Endodermal cell (in vitro differentiated cells): ENCODE results near the gene LRRTM2. TPM values are rescaled to one million over a fixed set of nuclear protein-coding genes. Genes with fewer than 3 reads are reported as not detected.
A peak's percentile ranks its signal among the peaks of the same experiment; 100 is the strongest.

ENCODE experiments used
- DNase-seq: peaks from one replicate; pipeline ENCODE4 v3.0.0-alpha.2; 2017
- H3K27ac ChIP-seq: 2 replicates; pipeline ENCODE4 v1.5.1; 2013; ENCODE audit warnings: mild to moderate bottlenecking, low read depth, low read length, moderate library complexity
- H3K27me3 ChIP-seq: 2 replicates; pipeline ENCODE4 v1.6.1; 2013; ENCODE audit warnings: mild to moderate bottlenecking, low read length, moderate library complexity; ENCODE audit not compliant: insufficient read depth, control insufficient read depth, poor library complexity, severe bottlenecking
- H3K36me3 ChIP-seq: 2 replicates; pipeline ENCODE4 v1.7.0; 2013; ENCODE audit warnings: mild to moderate bottlenecking, low read length, moderate library complexity; ENCODE audit not compliant: control insufficient read depth, insufficient read depth
- H3K4me1 ChIP-seq: one replicate; pipeline ENCODE4 v1.7.0; 2013; ENCODE audit warnings: low read length; ENCODE audit not compliant: control insufficient read depth, insufficient read depth
- H3K4me3 ChIP-seq: 2 replicates; pipeline ENCODE4 v1.5.1; 2013; ENCODE audit warnings: mild to moderate bottlenecking, low read length, moderate library complexity
- H3K9ac ChIP-seq: 2 replicates; pipeline ENCODE4 v1.6.1; 2013; ENCODE audit warnings: mild to moderate bottlenecking, low read length, moderate library complexity; ENCODE audit not compliant: poor library complexity, severe bottlenecking; ENCODE audit errors: extremely low read depth
- H3K9me3 ChIP-seq: 2 replicates; pipeline ENCODE4 v1.6.1; 2013; ENCODE audit warnings: mild to moderate bottlenecking, low read length, moderate library complexity; ENCODE audit not compliant: control insufficient read depth
- H3K27ac Mint-ChIP-seq: 2 replicates; pipeline ENCODE4 v1.8.0; 2020; ENCODE audit warnings: mixed read lengths
- H3K27me3 Mint-ChIP-seq: 2 replicates; pipeline ENCODE4 v1.8.0; 2021; ENCODE audit warnings: mild to moderate bottlenecking, mixed read lengths; ENCODE audit not compliant: insufficient read depth
- H3K36me3 Mint-ChIP-seq: 2 replicates; pipeline ENCODE4 v1.8.0; 2020; ENCODE audit warnings: low read depth, mixed read lengths
- H3K4me1 Mint-ChIP-seq: 2 replicates; pipeline ENCODE4 v1.8.0; 2020; ENCODE audit warnings: mixed read lengths
- H3K4me3 Mint-ChIP-seq: 2 replicates; pipeline ENCODE4 v1.8.0; 2020; ENCODE audit warnings: mild to moderate bottlenecking, moderate library complexity, mixed read lengths
- H3K9me3 Mint-ChIP-seq: 2 replicates; pipeline ENCODE4 v1.8.0; 2020; ENCODE audit warnings: mild to moderate bottlenecking, mixed read lengths
- WGBS, 2 experiments: methylation state at CpG; one replicate each; pipeline versions ENCODE4 v1.1.5 to v1.1.7; 2013; ENCODE audit warnings: missing lambda C conversion rate in 2 of 2, mixed read lengths in 1 of 2; ENCODE audit not compliant: insufficient coverage in 1 of 2, insufficient read length in 1 of 2; 5-methylcytosine and 5-hydroxymethylcytosine counted together
- total RNA-seq, 2 donors: library from RNA; stranded (reverse); fragmentation: NEBNext Ultra II Directional in 1 of 2; extraction: Animal tissue kit (Norgen Biotek cat#: 25700) in 1 of 2; gene quantifications; 2 replicates in 1 of 2; 3 replicates in 1 of 2; pipeline ENCODE4 v1.2.1, GENCODE V29; 2021
- TF ChIP-seq, protein P1 (sequence below): fragments of 200-600 bp; sonication (generic); conservative IDR thresholded peaks from 2 replicates; pipeline ENCODE4 v1.5.0; 2021; ENCODE audit warnings: antibody characterized with exemption, mild to moderate bottlenecking

Gene LRRTM2
- total RNA-seq, 2 donors from 2014 or later, result not detected

DNA sequence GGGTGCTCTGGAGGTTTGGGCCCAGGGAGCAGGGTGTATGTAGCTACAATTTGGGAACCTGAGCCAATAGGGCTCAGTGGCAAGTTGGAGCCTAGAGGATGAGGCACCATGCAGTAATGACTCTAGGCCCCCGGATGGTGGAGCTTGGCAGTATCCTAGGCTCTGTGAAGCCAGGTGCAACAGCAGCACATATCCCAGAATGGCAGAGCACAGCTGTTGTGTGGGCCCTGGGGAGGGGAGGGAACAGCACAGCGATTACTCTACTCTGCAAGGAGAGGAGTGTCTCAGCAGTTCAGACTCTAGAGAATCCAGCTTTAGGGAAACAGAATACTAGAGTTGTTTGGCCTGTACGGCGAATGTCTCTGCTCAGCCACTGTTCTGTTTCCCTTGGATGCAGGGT, 56.1 kb downstream of the LRRTM2 start:
- TF ChIP-seq, protein P1, sequence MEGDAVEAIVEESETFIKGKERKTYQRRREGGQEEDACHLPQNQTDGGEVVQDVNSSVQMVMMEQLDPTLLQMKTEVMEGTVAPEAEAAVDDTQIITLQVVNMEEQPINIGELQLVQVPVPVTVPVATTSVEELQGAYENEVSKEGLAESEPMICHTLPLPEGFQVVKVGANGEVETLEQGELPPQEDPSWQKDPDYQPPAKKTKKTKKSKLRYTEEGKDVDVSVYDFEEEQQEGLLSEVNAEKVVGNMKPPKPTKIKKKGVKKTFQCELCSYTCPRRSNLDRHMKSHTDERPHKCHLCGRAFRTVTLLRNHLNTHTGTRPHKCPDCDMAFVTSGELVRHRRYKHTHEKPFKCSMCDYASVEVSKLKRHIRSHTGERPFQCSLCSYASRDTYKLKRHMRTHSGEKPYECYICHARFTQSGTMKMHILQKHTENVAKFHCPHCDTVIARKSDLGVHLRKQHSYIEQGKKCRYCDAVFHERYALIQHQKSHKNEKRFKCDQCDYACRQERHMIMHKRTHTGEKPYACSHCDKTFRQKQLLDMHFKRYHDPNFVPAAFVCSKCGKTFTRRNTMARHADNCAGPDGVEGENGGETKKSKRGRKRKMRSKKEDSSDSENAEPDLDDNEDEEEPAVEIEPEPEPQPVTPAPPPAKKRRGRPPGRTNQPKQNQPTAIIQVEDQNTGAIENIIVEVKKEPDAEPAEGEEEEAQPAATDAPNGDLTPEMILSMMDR, result no peak
- no peaks in the 10 kb centered on the region for H3K27me3 Mint-ChIP-seq
- no peaks in the 10 kb centered on the region for H3K4me1 ChIP-seq
- H3K9ac ChIP-seq, result no peak overlapping the region
- no peaks in the 10 kb centered on the region for H3K9me3 Mint-ChIP-seq
- no peak overlapping the region for H3K27ac ChIP-seq
- DNase-seq, result no peak
- H3K4me3 Mint-ChIP-seq, result no peak overlapping the region
- peaks cover 42% of the 10 kb centered on the region for H3K36me3 Mint-ChIP-seq
- H3K9me3 ChIP-seq, result no peaks in the 10 kb centered on the region
- WGBS, 2 experiments, result 88 to 95% methylated on average over 4 of the region's 4 CpGs
- H3K4me1 Mint-ChIP-seq, result no peaks in the 10 kb centered on the region
- H3K27me3 ChIP-seq, result no peaks in the 10 kb centered on the region
- H3K4me3 ChIP-seq, result no peak overlapping the region
- H3K36me3 ChIP-seq, result peaks cover 80% of the 10 kb centered on the region
- peak overlapping the region; percentile 11 for H3K27ac Mint-ChIP-seq

Other genes starting within 250 kb of the LRRTM2 start
- gene CTNNA1, start 121.9 kb downstream of the LRRTM2 start, total RNA-seq, result 100 to 1,000 TPM; 298 to 305 TPM